HEK293 (cell line): ENCODE results near the gene COMMD2.

Experiments used
- CTCF ChIA-PET: fragments of 350-600 bp; formaldehyde crosslinking; extraction: SDS; loops from one replicate; lab custom pipeline; 2021; ENCODE audit warnings: antibody characterized with exemption; lab: Yijun Ruan, JAX
- POLR2A ChIA-PET: fragments of 300-600 bp; formaldehyde crosslinking; extraction: SDS; loops from one replicate; lab custom pipeline; 2020; ENCODE audit warnings: antibody characterized with exemption, inconsistent platforms; lab: Yijun Ruan, JAX
- H3K27ac ChIP-seq: fragments of 200-500 bp; sonication (Bioruptor generic); 2 replicates; pipeline ENCODE4 v1.5.1; 2014; ENCODE audit warnings: low read depth, low read length, control low read depth, inconsistent platforms; ENCODE audit errors: extremely low read depth
- H3K36me3 ChIP-seq, 2 experiments: fragments of 200-500 bp in 1 of 2; sonication (Bioruptor generic) in 1 of 2; 1 replicate in 1 of 2; 2 replicates in 1 of 2; pipeline ENCODE4 v1.5.1; 2014 to 2017; ENCODE audit warnings: inconsistent platforms in 2 of 2, low read length in 2 of 2; ENCODE audit not compliant: control insufficient read depth in 2 of 2, insufficient read depth in 1 of 2
- H3K4me1 ChIP-seq: fragments of 200-500 bp; sonication (Bioruptor generic); 2 replicates; pipeline ENCODE4 v1.5.1; 2014; ENCODE audit warnings: mild to moderate bottlenecking, low read length, inconsistent platforms; ENCODE audit not compliant: control insufficient read depth, insufficient read depth
- H3K4me3 ChIP-seq: 2 replicates; pipeline ENCODE4 v1.5.1; 2011; ENCODE audit warnings: low read depth, mild to moderate bottlenecking, control low read depth, low read length, moderate library complexity
- H3K9me3 ChIP-seq: fragments of 200-500 bp; sonication (Bioruptor generic); 2 replicates; pipeline ENCODE4 v1.5.1; 2014; ENCODE audit warnings: low read depth, low read length, inconsistent platforms; ENCODE audit not compliant: control insufficient read depth, insufficient read depth
- BCL11A ChIP-seq: fragments of 450-650 bp; formaldehyde crosslinking; IDR thresholded peaks from 2 replicates; pipeline ENCODE4 v1.5.1; 2016; ENCODE audit warnings: low read depth, missing biosample characterization, missing genetic modification characterization
- BCL11B ChIP-seq: fragments of 450-650 bp; formaldehyde crosslinking; IDR thresholded peaks from 2 replicates; pipeline ENCODE4 v1.5.1; 2016; ENCODE audit warnings: low read depth, missing biosample characterization, missing genetic modification characterization
- EGR2 ChIP-seq: fragments of 450-650 bp; formaldehyde crosslinking; IDR thresholded peaks from 2 replicates; pipeline ENCODE4 v1.5.1; 2016; ENCODE audit warnings: low read depth, missing biosample characterization, missing genetic modification characterization
- ELK4 ChIP-seq: IDR thresholded peaks from 2 replicates; pipeline ENCODE4 v1.6.1; 2011; ENCODE audit warnings: mild to moderate bottlenecking, low read depth, low read length, borderline replicate concordance
- GLIS2 ChIP-seq: fragments of 450-650 bp; formaldehyde crosslinking; IDR thresholded peaks from 2 replicates; pipeline ENCODE4 v1.5.1; 2016; ENCODE audit warnings: missing biosample characterization, missing genetic modification characterization
- HOXA7 ChIP-seq: sonication (generic); formaldehyde crosslinking; IDR thresholded peaks from 2 replicates; pipeline ENCODE4 v1.8.1; 2022; ENCODE audit warnings: missing genetic modification reagents, borderline replicate concordance
- HOXC10 ChIP-seq: sonication (generic); formaldehyde crosslinking; IDR thresholded peaks from 2 replicates; pipeline ENCODE4 v1.8.1; 2023; ENCODE audit warnings: mild to moderate bottlenecking, missing genetic modification reagents
- KLF7 ChIP-seq: fragments of 450-650 bp; formaldehyde crosslinking; IDR thresholded peaks from 2 replicates; pipeline ENCODE4 v1.5.1; 2016; ENCODE audit warnings: missing biosample characterization, missing genetic modification characterization, borderline replicate concordance
- REPIN1 ChIP-seq: fragments of 450-650 bp; formaldehyde crosslinking; IDR thresholded peaks from 2 replicates; pipeline ENCODE4 v1.5.1; 2017; ENCODE audit warnings: missing biosample characterization, missing genetic modification characterization, low read depth
- REST ChIP-seq: fragments of 450-650 bp; formaldehyde crosslinking; IDR thresholded peaks from 2 replicates; pipeline ENCODE4 v1.5.1; 2016; ENCODE audit warnings: missing biosample characterization, missing genetic modification characterization
- SCRT1 ChIP-seq: fragments of 450-650 bp; formaldehyde crosslinking; IDR thresholded peaks from 2 replicates; pipeline ENCODE4 v1.5.1; 2016; ENCODE audit warnings: missing biosample characterization, missing genetic modification characterization, borderline replicate concordance
- SETDB1 ChIP-seq: IDR thresholded peaks from one replicate; pipeline ENCODE4 v1.6.1; 2017; ENCODE audit warnings: mild to moderate bottlenecking, low read length, moderate library complexity, mixed read lengths; ENCODE audit not compliant: insufficient read length
- ZBTB20 ChIP-seq: fragments of 450-650 bp; formaldehyde crosslinking; IDR thresholded peaks from 2 replicates; pipeline ENCODE4 v1.5.1; 2016; ENCODE audit warnings: missing biosample characterization, missing genetic modification characterization
- ZFP41 ChIP-seq: fragments of 450-650 bp; formaldehyde crosslinking; IDR thresholded peaks from 2 replicates; pipeline ENCODE4 v1.5.1; 2016; ENCODE audit warnings: missing biosample characterization, missing genetic modification characterization, borderline replicate concordance
- ZNF132 ChIP-seq: fragments of 450-650 bp; formaldehyde crosslinking; IDR thresholded peaks from 2 replicates; pipeline ENCODE4 v1.5.1; 2017; ENCODE audit warnings: missing biosample characterization, missing genetic modification characterization, borderline replicate concordance
- ZNF140 ChIP-seq: fragments of 450-650 bp; formaldehyde crosslinking; IDR thresholded peaks from 2 replicates; pipeline ENCODE4 v1.5.1; 2016; ENCODE audit warnings: missing biosample characterization, missing genetic modification characterization
- ZNF202 ChIP-seq: fragments of 450-650 bp; formaldehyde crosslinking; IDR thresholded peaks from 2 replicates; pipeline ENCODE4 v1.5.1; 2016; ENCODE audit warnings: missing biosample characterization, missing genetic modification characterization, borderline replicate concordance
- ZNF211 ChIP-seq: fragments of 450-650 bp; formaldehyde crosslinking; IDR thresholded peaks from 2 replicates; pipeline ENCODE4 v1.5.1; 2016; ENCODE audit warnings: low read depth, missing biosample characterization, missing genetic modification characterization
- ZNF24 ChIP-seq: fragments of 450-650 bp; formaldehyde crosslinking; IDR thresholded peaks from 2 replicates; pipeline ENCODE4 v1.5.1; 2016; ENCODE audit warnings: missing biosample characterization, missing genetic modification characterization
- ZNF248 ChIP-seq: fragments of 450-650 bp; formaldehyde crosslinking; IDR thresholded peaks from 2 replicates; pipeline ENCODE4 v1.5.1; 2017; ENCODE audit warnings: missing biosample characterization, missing genetic modification characterization
- ZNF404 ChIP-seq: fragments of 450-650 bp; formaldehyde crosslinking; IDR thresholded peaks from 2 replicates; pipeline ENCODE4 v1.5.1; 2017; ENCODE audit warnings: missing biosample characterization, missing genetic modification characterization
- ZNF558 ChIP-seq: fragments of 450-650 bp; formaldehyde crosslinking; IDR thresholded peaks from 2 replicates; pipeline ENCODE4 v1.5.1; 2016; ENCODE audit warnings: missing biosample characterization, missing genetic modification characterization
- ZNF596 ChIP-seq: fragments of 450-650 bp; IDR thresholded peaks from 2 replicates; pipeline ENCODE4 v1.5.0; 2018; ENCODE audit warnings: missing biosample characterization, mild to moderate bottlenecking, missing genetic modification characterization, moderate library complexity
- ZNF639 ChIP-seq: fragments of 450-650 bp; formaldehyde crosslinking; IDR thresholded peaks from 2 replicates; pipeline ENCODE4 v1.5.1; 2016; ENCODE audit warnings: missing biosample characterization, missing genetic modification characterization
- ZNF654 ChIP-seq: fragments of 450-650 bp; formaldehyde crosslinking; IDR thresholded peaks from 2 replicates; pipeline ENCODE4 v1.5.1; 2016; ENCODE audit warnings: low read depth, missing biosample characterization, missing genetic modification characterization
- ZNF660 ChIP-seq: fragments of 450-650 bp; IDR thresholded peaks from 2 replicates; pipeline ENCODE4 v1.5.1; 2018; ENCODE audit warnings: missing biosample characterization, mild to moderate bottlenecking, missing genetic modification characterization
- ZNF785 ChIP-seq: fragments of 450-650 bp; formaldehyde crosslinking; IDR thresholded peaks from 2 replicates; pipeline ENCODE4 v1.5.1; 2016; ENCODE audit warnings: missing biosample characterization, missing genetic modification characterization
- ZNF792 ChIP-seq: fragments of 450-650 bp; formaldehyde crosslinking; IDR thresholded peaks from 2 replicates; pipeline ENCODE4 v1.5.1; 2016; ENCODE audit warnings: missing biosample characterization, missing genetic modification characterization
- ZSCAN16 ChIP-seq: fragments of 450-650 bp; formaldehyde crosslinking; IDR thresholded peaks from 2 replicates; pipeline ENCODE4 v1.5.1; 2016; ENCODE audit warnings: missing biosample characterization, missing genetic modification characterization
- ZSCAN5A ChIP-seq: fragments of 450-650 bp; formaldehyde crosslinking; IDR thresholded peaks from 2 replicates; pipeline ENCODE4 v1.5.1; 2016; ENCODE audit warnings: missing biosample characterization, missing genetic modification characterization

Gene COMMD2

GRCh38 chr3:149796026-149796425, 43.7 kb upstream of the COMMD2 start:
- Histone ChIP-seq H3K36me3 (no peaks in the 10 kb centered on the region), H3K9me3 (no peaks in the 10 kb centered on the region), H3K4me3 (no peak overlapping the region), H3K4me1 (no peaks in the 10 kb centered on the region), H3K27ac (no peak overlapping the region)
- TF ChIP-seq ZSCAN16 (tag by site-specific recombination) (no peak), ZNF660 (no peak), ZFP41 (tag by site-specific recombination) (no peak), ZBTB20 (no peak), ZNF211 (tag by site-specific recombination) (no peak), ZNF558 (tag by site-specific recombination) (no peak), BCL11A (tag by site-specific recombination) (no peak), ZSCAN5A (tag by site-specific recombination) (no peak), ZNF248 (tag by site-specific recombination) (no peak), KLF7 (no peak), ZNF404 (no peak), GLIS2 (tag by site-specific recombination) (no peak), HOXC10 (CRISPR knock-in tag) (no peak), ZNF132 (tag by site-specific recombination) (no peak), ELK4 (no peak), ZNF639 (no peak), SETDB1 (no peak), SCRT1 (tag by site-specific recombination) (no peak), ZNF654 (tag by site-specific recombination) (no peak)
- ChIA-PET POLR2A (no interaction called here), CTCF (interaction anchor here (0.7 to 3.5 kb wide), 2 partner anchors 13 to 30 kb away, joined by 3 to 17 read pairs; no protein-coding TSS in a partner anchor)

- ChIA-PET POLR2A (no interaction called here), CTCF (interaction anchor here (0.6 to 1.5 kb wide), 2 partner anchors 15 to 27 kb away, joined by 5 to 6 read pairs; no protein-coding TSS in a partner anchor)
- Histone ChIP-seq H3K36me3 (no peaks in the 10 kb centered on the region), H3K4me3 (no peak within 1 kb of the TSS), H3K4me1 (no peaks in the 10 kb centered on the region), H3K9me3 (no peaks in the 10 kb centered on the region), H3K27ac (no peak within 1 kb of the TSS)
- TF ChIP-seq ZNF792 (no peak), ZNF202 (tag by site-specific recombination) (no peak), ZNF596 (no peak), ZNF785 (no peak), BCL11B (tag by site-specific recombination) (no peak), HOXA7 (CRISPR knock-in tag) (no peak), REPIN1 (tag by site-specific recombination) (no peak), ZNF24 (tag by site-specific recombination) (no peak), EGR2 (no peak), REST (tag by site-specific recombination) (no peak), ZNF140 (no peak), SETDB1 (no peak)
Measured at GRCh38 chr3:149792452-149793270, 40.4 kb upstream of the COMMD2 start, which contains the start of gene ANKUB1. TSS of gene ANKUB1 (minus strand) at chr3:149792554. CDS start at chr3:149792366, 188 bp downstream.
